HG03159 (cell line): Measurements from ENCODE around the gene PMVK.

Source experiments
- ATAC-seq: cut with Tn5 transposase; IDR thresholded peaks from one replicate; pipeline ENCODE4 v1.9.1; 2021; ENCODE audit warnings: mild to moderate bottlenecking, moderate library complexity; ENCODE audit not compliant: unreplicated experiment

Gene PMVK

GRCh38 chr1:154967331-154967950 lies 30.9 kb upstream of the PMVK start:
- ATAC-seq, result no peak

GRCh38 chr1:154966111-154966510 lies 29.6 kb upstream of the PMVK start:
- ATAC-seq, result no peak

GRCh38 chr1:154964359-154964758 lies 27.8 kb upstream of the PMVK start:
- no peak for ATAC-seq

GRCh38 chr1:154963643-154964042 lies 27.1 kb upstream of the PMVK start:
- no peak for ATAC-seq

- no peak for ATAC-seq
Observed at GRCh38 chr1:154962795-154963330, 26.3 kb upstream of the PMVK start.

GRCh38 chr1:154962156-154962749 lies 25.7 kb upstream of the PMVK start:
- peak; percentile 14 for ATAC-seq

GRCh38 chr1:154961207-154962155 lies 25.0 kb upstream of the PMVK start, which contains the start of gene PYGO2:
Gene PYGO2 (minus strand): TSS chr1:154961782. CDS start chr1:154961576, 206 bp downstream.
- peak; percentile 67 for ATAC-seq

- no peak for ATAC-seq
Observed at GRCh38 chr1:154960446-154961136, 24.1 kb upstream of the PMVK start.

GRCh38 chr1:154959426-154959780 lies 22.9 kb upstream of the PMVK start:
- no peak for ATAC-seq

GRCh38 chr1:154958681-154959425 lies 22.3 kb upstream of the PMVK start:
- no peak for ATAC-seq

GRCh38 chr1:154958036-154958435 lies 21.5 kb upstream of the PMVK start:
- no peak for ATAC-seq

- ATAC-seq, result no peak
Observed at GRCh38 chr1:154957091-154957657, 20.7 kb upstream of the PMVK start.

- ATAC-seq, result no peak
Observed at GRCh38 chr1:154956544-154956941, 20.0 kb upstream of the PMVK start.

- peak; percentile 53 for ATAC-seq
Observed at GRCh38 chr1:154955718-154956543, 19.4 kb upstream of the PMVK start, which contains the start of gene PBXIP1. Gene PBXIP1 (minus strand): TSS chr1:154956099. CDS start chr1:154953721, 2,378 bp downstream.

- peak; percentile 49 for ATAC-seq
Observed at GRCh38 chr1:154955039-154955717, 18.7 kb upstream of the PMVK start.

- no peak for ATAC-seq
Observed at GRCh38 chr1:154954541-154954940, 18.0 kb upstream of the PMVK start.

- ATAC-seq, result no peak
Observed at GRCh38 chr1:154953611-154954038, 17.1 kb upstream of the PMVK start.

- ATAC-seq, result no peak
Observed at GRCh38 chr1:154952664-154953063, 16.1 kb upstream of the PMVK start.
